Neuronal stem cell (in vitro differentiated cells): ENCODE results near the gene TRMT1.

Experiments
- DNase-seq: peaks from one replicate; pipeline ENCODE4 v3.0.0-alpha.2; 2013; ENCODE audit warnings: low spot score
- H2AFZ ChIP-seq: one replicate; pipeline ENCODE4 v1.6.1; 2013; ENCODE audit warnings: mild to moderate bottlenecking, low read length, inconsistent platforms
- H2AK5ac ChIP-seq: 2 replicates; pipeline ENCODE4 v1.6.1; 2013; ENCODE audit warnings: low read depth, mild to moderate bottlenecking, inconsistent platforms, low read length, moderate library complexity, mixed read lengths
- H2BK120ac ChIP-seq: 2 replicates; pipeline ENCODE4 v1.6.1; 2013; ENCODE audit warnings: low read depth, mild to moderate bottlenecking, inconsistent platforms, low read length, moderate library complexity, mixed read lengths
- H2BK12ac ChIP-seq: one replicate; pipeline ENCODE4 v1.6.1; 2013; ENCODE audit warnings: low read length, inconsistent platforms
- H2BK15ac ChIP-seq: 2 replicates; pipeline ENCODE4 v1.6.1; 2013; ENCODE audit warnings: mild to moderate bottlenecking, low read length, inconsistent platforms, mixed read lengths
- H2BK5ac ChIP-seq: one replicate; pipeline ENCODE4 v1.6.1; 2013; ENCODE audit warnings: inconsistent platforms, mild to moderate bottlenecking, low read length, moderate library complexity
- H3K14ac ChIP-seq: one replicate; pipeline ENCODE4 v1.6.1; 2013; ENCODE audit warnings: low read length, inconsistent platforms
- H3K18ac ChIP-seq: 2 replicates; pipeline ENCODE4 v1.6.1; 2013; ENCODE audit warnings: low read length, inconsistent platforms
- H3K23ac ChIP-seq: 2 replicates; pipeline ENCODE4 v1.6.1; 2013; ENCODE audit warnings: low read depth, mild to moderate bottlenecking, mixed read lengths, low read length, inconsistent platforms; ENCODE audit not compliant: poor library complexity
- H3K27ac ChIP-seq: replicated peaks from 3 replicates; pipeline ENCODE4 v1.5.1; 2013; ENCODE audit warnings: low read length, inconsistent platforms
- H3K27me3 ChIP-seq, 3 experiments: 2 replicates each; pipeline ENCODE4 v1.6.1; 2013; ENCODE audit warnings: low read length in 3 of 3, mild to moderate bottlenecking in 2 of 3, inconsistent platforms in 1 of 3, low read depth in 1 of 3, mixed read lengths in 1 of 3, moderate library complexity in 1 of 3; ENCODE audit not compliant: control insufficient read depth in 3 of 3, insufficient read depth in 3 of 3
- H3K36me3 ChIP-seq, 2 donors: replicated peaks in 1 of 2; 2 replicates each; pipeline ENCODE4 v1.6.1; 2013; ENCODE audit warnings: low read length in 2 of 2; ENCODE audit not compliant: control insufficient read depth in 2 of 2, insufficient read depth in 2 of 2
- H3K4ac ChIP-seq: 2 replicates; pipeline ENCODE4 v1.6.1; 2013; ENCODE audit warnings: inconsistent platforms, mild to moderate bottlenecking, low read length, moderate library complexity
- H3K4me1 ChIP-seq, 2 donors: 1 replicate in 1 of 2; 2 replicates in 1 of 2; pipeline ENCODE4 v1.6.1; 2013; ENCODE audit warnings: low read length in 2 of 2, low read depth in 1 of 2; ENCODE audit not compliant: control insufficient read depth in 2 of 2, insufficient read depth in 1 of 2
- H3K4me2 ChIP-seq: one replicate; pipeline ENCODE4 v1.6.1; 2013; ENCODE audit warnings: mild to moderate bottlenecking, low read length, inconsistent platforms; ENCODE audit not compliant: insufficient read depth, poor library complexity, severe bottlenecking
- H3K4me3 ChIP-seq, 2 donors: 2 replicates each; pipeline ENCODE4 v1.5.1; 2013; ENCODE audit warnings: low read length in 2 of 2, mild to moderate bottlenecking in 2 of 2, inconsistent platforms in 1 of 2, moderate library complexity in 1 of 2
- H3K79me1 ChIP-seq: one replicate; pipeline ENCODE4 v1.6.1; 2013; ENCODE audit warnings: low read depth, mild to moderate bottlenecking, inconsistent platforms, low read length, moderate library complexity
- H3K9ac ChIP-seq: one replicate; pipeline ENCODE4 v1.6.1; 2013; ENCODE audit warnings: mild to moderate bottlenecking, low read depth, low read length, inconsistent platforms; ENCODE audit not compliant: poor library complexity
- H3K9me3 ChIP-seq, 2 donors: replicated peaks in 1 of 2; 2 replicates each; pipeline versions ENCODE3 to v1.6.1; 2013; ENCODE audit warnings: low read length in 2 of 2, mild to moderate bottlenecking in 2 of 2, inconsistent platforms in 1 of 2, low read depth in 1 of 2, mixed read lengths in 1 of 2, moderate library complexity in 1 of 2; ENCODE audit not compliant: control insufficient read depth in 2 of 2, insufficient read depth in 1 of 2
- H4K8ac ChIP-seq: one replicate; pipeline ENCODE4 v1.6.1; 2013; ENCODE audit warnings: low read depth, mild to moderate bottlenecking, inconsistent platforms, low read length, moderate library complexity
- H4K91ac ChIP-seq: one replicate; pipeline ENCODE4 v1.6.1; 2013; ENCODE audit warnings: low read length, low read depth, mild to moderate bottlenecking, inconsistent platforms; ENCODE audit not compliant: poor library complexity
- WGBS, 2 donors: extraction: QIAGEN DNeasy Blood & Tissue Kit; methylation state at CpG; one replicate each; pipeline ENCODE4 v1.1.7; 2013; ENCODE audit warnings: missing lambda C conversion rate in 2 of 2, mixed read lengths in 1 of 2; ENCODE audit not compliant: insufficient read length in 2 of 2, insufficient replicate concordance in 1 of 2; ENCODE audit errors: extremely low coverage in 2 of 2; 5-methylcytosine and 5-hydroxymethylcytosine counted together

TRMT1 gene

GRCh38 chr19:13160557-13160956, 44.0 kb upstream of the TRMT1 start:
- H3K14ac ChIP-seq: no peak overlapping the region
- no peaks in the 10 kb centered on the region for H3K79me1 ChIP-seq
- H3K4me1 ChIP-seq: peaks cover 24 to 27% of the 10 kb centered on the region in 2 donors
- H2AFZ ChIP-seq: no peak overlapping the region
- no peak overlapping the region for H3K4me3 ChIP-seq
- H2BK12ac ChIP-seq: no peak overlapping the region
- no peaks in the 10 kb centered on the region for H3K27me3 ChIP-seq
- no peak overlapping the region for H2BK5ac ChIP-seq
- H4K8ac ChIP-seq: no peak overlapping the region
- no peak overlapping the region for H3K4ac ChIP-seq
- WGBS, 2 donors: no CpG with 5 or more reads among the region's 1 CpG
- no peak overlapping the region for H4K91ac ChIP-seq
- H3K9me3 ChIP-seq: no peaks in the 10 kb centered on the region
- no peak overlapping the region for H3K23ac ChIP-seq
- no peak overlapping the region for H3K4me2 ChIP-seq
- H2AK5ac ChIP-seq: no peak overlapping the region
- H3K18ac ChIP-seq: no peak overlapping the region
- no peaks in the 10 kb centered on the region for H3K36me3 ChIP-seq
- DNase-seq: no peak
- H3K9ac ChIP-seq: no peak overlapping the region
- H2BK15ac ChIP-seq: peak overlapping the region; percentile 19
- H3K27ac ChIP-seq: no peak overlapping the region
- H2BK120ac ChIP-seq: no peak overlapping the region

- H4K8ac ChIP-seq: no peak overlapping the region
- no peak overlapping the region for H3K18ac ChIP-seq
- H2BK5ac ChIP-seq: no peak overlapping the region
- no peak overlapping the region for H3K9ac ChIP-seq
- WGBS, 2 donors: no CpG with 5 or more reads among the region's 3 CpGs
- H3K4me1 ChIP-seq: peaks cover 19 to 22% of the 10 kb centered on the region in 2 donors
- no peak overlapping the region for H2BK15ac ChIP-seq
- no peak overlapping the region for H3K4me3 ChIP-seq
- H3K4me2 ChIP-seq: no peak overlapping the region
- no peaks in the 10 kb centered on the region for H3K9me3 ChIP-seq
- H3K14ac ChIP-seq: no peak overlapping the region
- H2AK5ac ChIP-seq: no peak overlapping the region
- no peak overlapping the region for H4K91ac ChIP-seq
- H3K27ac ChIP-seq: no peak overlapping the region
- H3K23ac ChIP-seq: no peak overlapping the region
- DNase-seq: no peak
- no peak overlapping the region for H2BK12ac ChIP-seq
- no peak overlapping the region for H2AFZ ChIP-seq
- H3K4ac ChIP-seq: no peak overlapping the region
- no peaks in the 10 kb centered on the region for H3K79me1 ChIP-seq
- no peak overlapping the region for H2BK120ac ChIP-seq
- no peaks in the 10 kb centered on the region for H3K27me3 ChIP-seq
- H3K36me3 ChIP-seq: no peaks in the 10 kb centered on the region
Measured at GRCh38 chr19:13159713-13160112, 43.2 kb upstream of the TRMT1 start.

- peaks cover 7 to 9% of the 10 kb centered on the region in 2 donors for H3K4me1 ChIP-seq
- H3K9ac ChIP-seq: peak overlapping the region; percentile 65
- H3K79me1 ChIP-seq: peaks cover 8% of the 10 kb centered on the region
- H3K18ac ChIP-seq: peak overlapping the region; percentile 90
- peak; percentile 83 for DNase-seq
- H3K4me2 ChIP-seq: peak overlapping the region; percentile 94
- H2AFZ ChIP-seq: peak overlapping the region; percentile 77
- peak overlapping the region; percentile 22 for H3K23ac ChIP-seq
- peak overlapping the region; percentile 60 for H3K27ac ChIP-seq
- H2BK5ac ChIP-seq: peak overlapping the region; percentile 76
- peak overlapping the region; percentile 91 for H2AK5ac ChIP-seq
- H2BK15ac ChIP-seq: peak overlapping the region; percentile 90
- H2BK12ac ChIP-seq: peak overlapping the region; percentile 18
- no peaks in the 10 kb centered on the region for H3K27me3 ChIP-seq
- no peak overlapping the region for H3K14ac ChIP-seq
- H4K8ac ChIP-seq: no peak overlapping the region
- H3K4ac ChIP-seq: no peak overlapping the region
- no peak overlapping the region for H2BK120ac ChIP-seq
- no peak overlapping the region for H4K91ac ChIP-seq
- H3K9me3 ChIP-seq: no peaks in the 10 kb centered on the region
- H3K36me3 ChIP-seq: peaks cover 0 to 13% of the 10 kb centered on the region in 2 donors
- peak overlapping the region; percentile 94 to 99 for H3K4me3 ChIP-seq
- WGBS, 2 donors: no CpG with 5 or more reads among the region's 55 CpGs
Measured at GRCh38 chr19:13155472-13156359, 39.2 kb upstream of the TRMT1 start.

GRCh38 chr19:13154911-13155471, 38.5 kb upstream of the TRMT1 start:
- H3K23ac ChIP-seq: no peak overlapping the region
- H3K27ac ChIP-seq: peak overlapping the region; percentile 9
- H2BK12ac ChIP-seq: no peak overlapping the region
- H2BK15ac ChIP-seq: no peak overlapping the region
- H3K4ac ChIP-seq: no peak overlapping the region
- H3K9me3 ChIP-seq: no peaks in the 10 kb centered on the region
- no peak overlapping the region for H4K91ac ChIP-seq
- no peak overlapping the region for H2BK5ac ChIP-seq
- peaks cover 13% of the 10 kb centered on the region for H3K79me1 ChIP-seq
- peak overlapping the region; percentile 86 for H3K18ac ChIP-seq
- no peak overlapping the region for H3K14ac ChIP-seq
- no peak overlapping the region for H3K9ac ChIP-seq
- WGBS, 2 donors: no CpG with 5 or more reads among the region's 24 CpGs
- no peak overlapping the region for H2AFZ ChIP-seq
- peaks cover 7 to 9% of the 10 kb centered on the region in 2 donors for H3K4me1 ChIP-seq
- H4K8ac ChIP-seq: no peak overlapping the region
- H3K4me3 ChIP-seq: peak overlapping the region; percentile 94 to 99
- peak overlapping the region; percentile 94 for H3K4me2 ChIP-seq
- DNase-seq: peak; percentile 67
- no peak overlapping the region for H2AK5ac ChIP-seq
- H3K36me3 ChIP-seq: peaks cover 0 to 13% of the 10 kb centered on the region in 2 donors
- H2BK120ac ChIP-seq: no peak overlapping the region
- H3K27me3 ChIP-seq: no peaks in the 10 kb centered on the region
